ENCODE data around the gene AMZ1.
"Not testable (repeated sequence)": the region's sequence is repeated elsewhere in the genome, so short reads cannot be mapped to it uniquely, and the experiment has no call there.

- not testable (repeated sequence) for TF ChIP-seq CTCF (IDR thresholded peaks at IDR 0.05; ENCODE audit: borderline replicate concordance, extremely low read depth, low read length, poor library complexity, severe bottlenecking); EZH2 (IDR thresholded peaks at IDR 0.05; ENCODE audit: borderline replicate concordance, low read depth, low read length, severe bottlenecking)
Observed at GRCh38 chr7:2679135-2680127, 8.6 kb upstream of the AMZ1 start.
